ENCODE measurements around the gene SEMA7A.

DNA sequence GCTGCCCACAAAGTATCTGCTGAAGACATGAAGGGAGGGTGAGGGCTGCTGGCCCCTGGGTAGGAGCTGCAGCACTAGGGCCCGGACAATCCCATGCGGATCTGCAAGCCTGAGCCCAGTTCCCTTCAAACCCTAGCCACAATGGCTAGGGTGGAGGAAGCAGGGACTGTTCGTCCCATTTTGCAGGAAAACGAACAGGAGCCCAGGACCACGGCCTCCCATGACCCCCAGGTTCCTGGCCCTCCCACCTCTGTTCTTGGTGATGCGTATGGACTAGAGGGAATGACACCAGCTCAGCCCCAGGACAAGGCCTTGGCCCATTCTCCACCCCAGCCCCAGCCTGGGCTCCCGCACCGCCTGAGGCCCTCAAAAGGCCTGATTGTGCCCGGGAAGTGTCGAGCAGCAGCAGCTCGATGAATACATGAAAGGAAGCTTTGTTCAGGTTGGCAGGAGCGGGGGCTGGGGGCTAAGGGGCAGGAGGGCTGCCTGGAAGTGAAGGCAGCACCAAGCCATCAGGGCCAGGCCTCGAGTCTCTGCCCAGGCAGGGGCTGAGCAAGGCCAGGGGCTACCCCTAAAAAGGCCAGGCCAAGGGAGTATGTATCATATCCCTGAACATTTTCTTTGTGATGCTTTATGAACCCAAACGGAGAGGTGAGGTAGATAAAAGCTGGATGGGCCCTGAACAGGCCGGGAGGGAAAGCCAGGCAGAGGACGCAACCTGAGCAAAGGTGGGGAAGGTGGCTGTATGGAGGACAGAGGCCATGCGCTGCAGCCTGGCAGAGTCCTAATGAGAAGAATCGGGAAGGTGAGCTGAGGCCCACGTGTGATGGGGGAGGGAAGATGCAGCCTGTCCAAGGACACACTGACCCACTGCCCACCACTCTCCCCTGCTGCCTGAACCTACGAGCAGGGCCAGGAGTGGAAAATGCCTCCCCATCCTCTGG, 12.2 kb downstream of the SEMA7A start:
- TF ChIP-seq CTCF (conservative IDR thresholded peaks at IDR 0.05 in 1 of 2, IDR thresholded peaks at IDR 0.05 in 1 of 2; ENCODE audit: extremely low read depth in 1 of 2, insufficient read depth in 1 of 2, low read depth in 1 of 2, low read length in 2 of 2) (no peak), EZH2 (IDR thresholded peaks at IDR 0.05; ENCODE audit: borderline replicate concordance, low read length) (no peak)
